Measurements from ENCODE around the gene AQP2.

DNA sequence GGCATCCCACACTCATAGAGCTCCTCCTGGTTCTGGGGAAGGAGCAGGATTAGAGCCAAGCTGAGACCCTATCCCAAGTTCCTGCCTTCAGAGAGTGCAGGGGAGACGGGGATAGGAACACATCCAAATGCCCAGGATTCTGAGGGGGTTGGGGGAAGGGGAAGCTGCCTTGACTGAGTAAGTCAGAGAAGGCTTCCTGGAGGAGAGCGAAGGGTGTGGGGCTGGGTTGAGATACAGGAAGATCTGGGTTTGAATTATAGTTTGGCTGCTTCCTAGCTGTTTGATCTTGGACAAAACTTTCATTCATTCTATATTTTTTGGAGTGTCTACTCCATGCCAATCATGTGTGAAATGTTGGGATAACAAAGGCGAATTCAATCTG is 8.0 kb upstream of the AQP2 start:
- TF ChIP-seq, protein P1, sequence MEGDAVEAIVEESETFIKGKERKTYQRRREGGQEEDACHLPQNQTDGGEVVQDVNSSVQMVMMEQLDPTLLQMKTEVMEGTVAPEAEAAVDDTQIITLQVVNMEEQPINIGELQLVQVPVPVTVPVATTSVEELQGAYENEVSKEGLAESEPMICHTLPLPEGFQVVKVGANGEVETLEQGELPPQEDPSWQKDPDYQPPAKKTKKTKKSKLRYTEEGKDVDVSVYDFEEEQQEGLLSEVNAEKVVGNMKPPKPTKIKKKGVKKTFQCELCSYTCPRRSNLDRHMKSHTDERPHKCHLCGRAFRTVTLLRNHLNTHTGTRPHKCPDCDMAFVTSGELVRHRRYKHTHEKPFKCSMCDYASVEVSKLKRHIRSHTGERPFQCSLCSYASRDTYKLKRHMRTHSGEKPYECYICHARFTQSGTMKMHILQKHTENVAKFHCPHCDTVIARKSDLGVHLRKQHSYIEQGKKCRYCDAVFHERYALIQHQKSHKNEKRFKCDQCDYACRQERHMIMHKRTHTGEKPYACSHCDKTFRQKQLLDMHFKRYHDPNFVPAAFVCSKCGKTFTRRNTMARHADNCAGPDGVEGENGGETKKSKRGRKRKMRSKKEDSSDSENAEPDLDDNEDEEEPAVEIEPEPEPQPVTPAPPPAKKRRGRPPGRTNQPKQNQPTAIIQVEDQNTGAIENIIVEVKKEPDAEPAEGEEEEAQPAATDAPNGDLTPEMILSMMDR (IDR thresholded peaks at IDR 0.05), result no peak
- no peak for TF ChIP-seq EZH2 (IDR thresholded peaks at IDR 0.05)
